Neural progenitor cell (in vitro differentiated cells): ENCODE measurements around the gene PEPD.

Experiments used
- CTCF ChIP-seq: fragments of 200-600 bp; sonication (generic); IDR thresholded peaks from 2 replicates; pipeline ENCODE4 v1.5.1; 2017; ENCODE audit warnings: antibody characterized with exemption, mild to moderate bottlenecking
- EZH2 ChIP-seq: fragments of 200-600 bp; sonication (generic); IDR thresholded peaks from 2 replicates; pipeline ENCODE4 v1.6.1; 2017; ENCODE audit warnings: antibody characterized with exemption, mild to moderate bottlenecking, moderate library complexity
- EZH2phosphoT487 ChIP-seq: fragments of 200-600 bp; sonication (generic); IDR thresholded peaks from 2 replicates; pipeline ENCODE4 v1.6.1; 2017; ENCODE audit warnings: antibody characterized with exemption

GRCh38 chr19:33396701-33397535 is 124.7 kb downstream of the PEPD start:
- no peak for TF ChIP-seq EZH2phosphoT487
- no peak for TF ChIP-seq CTCF
- no peak for TF ChIP-seq EZH2
